RPMI8226 (cell line): Measurements from ENCODE around the gene ATP5MC2.
"Not testable (repeated sequence)": the region's sequence is repeated elsewhere in the genome, so short reads cannot be mapped to it uniquely, and the experiment has no call there.

Experiments used
- DNase-seq: peaks from one replicate; pipeline ENCODE4 v3.0.0-alpha.2; 2015

ATP5MC2 gene

DNA sequence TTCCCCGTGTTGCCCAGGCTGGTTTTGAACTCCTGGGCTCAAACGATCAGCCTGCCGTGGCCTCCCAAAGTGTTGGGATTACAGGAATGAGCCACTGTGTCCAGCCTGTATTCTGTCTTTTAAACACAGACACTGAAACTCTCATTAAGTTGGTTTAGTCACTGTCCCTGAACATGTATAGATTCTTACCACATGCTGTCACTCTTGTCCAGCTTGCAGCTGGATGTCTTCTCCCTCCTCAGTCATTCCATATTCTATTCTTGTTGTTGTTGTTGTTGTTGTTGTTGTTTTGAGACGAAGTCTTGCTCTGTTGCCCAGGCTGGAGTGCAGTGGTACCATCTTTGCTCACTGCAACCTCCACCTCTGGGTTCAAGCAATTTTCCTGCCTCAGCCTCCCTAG, 12.3 kb upstream of the ATP5MC2 start:
- DNase-seq = no peak

GRCh38 chr12:53686436-53686835, 10.6 kb upstream of the ATP5MC2 start:
- no peak for DNase-seq

DNA sequence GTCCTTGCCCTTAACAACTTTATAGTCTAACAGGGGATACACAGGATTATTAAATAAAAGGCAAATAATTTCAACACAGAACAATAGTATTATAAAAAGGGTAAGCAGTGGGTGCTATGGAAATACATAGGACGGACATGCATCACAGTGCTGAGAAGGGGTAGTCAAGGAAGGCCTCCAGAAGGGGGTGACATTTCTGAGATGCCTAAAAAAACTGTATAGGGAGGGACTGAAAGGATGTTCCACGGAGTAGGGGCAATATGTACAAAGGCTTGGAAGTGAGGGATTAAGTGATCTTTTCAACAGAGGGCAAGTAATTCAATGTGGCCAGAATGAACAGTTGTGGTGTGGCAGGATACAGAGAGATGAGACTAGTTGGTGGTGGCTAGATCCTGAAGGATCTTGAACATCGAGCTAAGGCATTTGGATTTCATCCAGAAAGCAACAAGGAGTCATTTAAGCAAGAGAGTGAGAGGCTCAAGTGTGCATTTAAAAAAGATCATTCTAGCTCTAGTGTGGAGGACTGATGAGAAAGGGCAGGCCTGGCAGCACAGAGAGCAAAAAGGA, 8.9 kb upstream of the ATP5MC2 start:
- DNase-seq = no peak

GRCh38 chr12:53683983-53684382, 8.1 kb upstream of the ATP5MC2 start:
- no peak for DNase-seq

GRCh38 chr12:53683494-53683893, 7.6 kb upstream of the ATP5MC2 start:
- DNase-seq = no peak

- DNase-seq = not testable (repeated sequence)
These were observed 4.2 kb upstream of the ATP5MC2 start for GRCh38 chr12:53680061-53680460.

DNA sequence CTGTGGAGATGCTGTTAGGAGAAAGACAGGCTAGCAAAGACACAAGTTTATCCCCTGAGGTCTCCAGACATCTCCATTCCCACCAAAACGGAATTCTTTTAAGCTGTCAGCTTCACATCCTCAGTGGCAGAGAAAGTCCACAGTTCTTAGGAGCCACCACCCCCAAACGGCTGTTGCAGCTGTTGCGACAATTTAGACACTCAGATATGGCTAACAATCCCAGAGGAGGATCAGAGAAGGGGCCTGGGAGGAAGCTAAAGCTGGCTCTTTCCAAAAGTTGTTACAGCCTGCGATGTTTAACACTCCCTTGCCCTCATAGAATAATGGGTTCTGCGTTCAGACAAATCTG, 1.9 kb upstream of the ATP5MC2 start:
- no peak for DNase-seq

DNA sequence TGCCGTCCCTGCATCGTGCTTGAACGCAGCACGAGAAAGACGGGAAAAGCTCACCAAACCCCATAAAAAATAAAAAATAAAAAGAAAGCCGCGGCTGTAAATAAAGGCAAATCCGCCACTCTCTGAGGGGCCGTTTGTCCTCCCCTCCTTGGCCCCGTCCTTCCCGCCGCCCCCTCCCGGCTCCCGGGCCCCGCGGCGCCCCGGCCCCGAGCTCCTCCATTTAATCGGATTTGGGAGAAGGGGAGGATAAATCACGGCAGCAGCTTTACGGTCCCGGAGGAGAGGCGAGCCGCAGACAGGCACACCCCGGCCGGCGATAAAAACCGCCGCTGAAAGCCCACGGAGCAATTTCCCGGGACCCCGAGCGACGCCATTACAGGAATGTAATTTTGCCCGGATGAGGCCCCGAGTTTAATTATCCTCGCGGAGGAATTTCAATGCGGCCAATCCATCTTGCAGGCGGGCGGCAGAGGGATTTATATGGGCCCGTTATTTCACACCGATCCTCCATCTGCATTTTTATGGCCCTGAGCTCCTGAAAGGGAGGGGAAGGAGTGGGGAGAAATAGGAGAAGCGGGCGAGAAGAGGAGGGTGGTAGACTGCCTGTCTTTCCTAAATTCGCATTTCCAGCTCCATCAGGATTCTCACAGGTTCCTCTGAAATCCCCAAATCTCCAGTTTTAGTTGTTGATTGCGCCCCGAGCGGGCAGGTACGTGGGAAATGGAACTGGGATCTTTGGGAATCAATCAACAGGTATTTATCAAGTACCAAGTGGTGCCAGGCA, 1.3 kb upstream of the ATP5MC2 start:
- no peak for DNase-seq

GRCh38 chr12:53676656-53677015, 753 bp upstream of the ATP5MC2 start:
- DNase-seq = no peak

- no peak for DNase-seq
These were observed 744 bp downstream of the ATP5MC2 start for GRCh38 chr12:53674977-53675700.

GRCh38 chr12:53670971-53671370, 4.9 kb downstream of the ATP5MC2 start:
- DNase-seq = no peak

GRCh38 chr12:53670308-53670707, 5.6 kb downstream of the ATP5MC2 start:
- DNase-seq = no peak

- DNase-seq = no peak
These were observed 8.8 kb downstream of the ATP5MC2 start for GRCh38 chr12:53667080-53667479.

DNA sequence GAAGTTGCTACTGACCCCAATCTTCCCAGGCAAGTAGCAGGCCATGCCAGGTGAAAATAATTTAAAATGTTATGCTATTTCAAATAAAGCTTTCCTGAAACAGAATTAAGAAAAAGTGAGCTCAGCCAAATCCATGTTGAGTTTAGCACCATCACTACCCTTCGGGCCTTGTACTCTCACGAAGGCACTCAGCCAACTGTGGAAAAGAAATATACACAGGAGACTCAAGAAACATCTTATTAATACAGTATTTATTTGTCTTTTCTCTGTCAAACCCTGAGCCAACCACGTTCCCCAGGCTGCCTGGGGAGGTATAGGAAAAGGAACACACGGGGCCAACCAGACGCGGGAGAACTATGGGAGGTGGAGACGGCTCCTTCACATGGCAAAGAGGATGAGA, 10.9 kb downstream of the ATP5MC2 start:
- no peak for DNase-seq

GRCh38 chr12:53664191-53664590, 11.7 kb downstream of the ATP5MC2 start:
- DNase-seq = no peak

DNA sequence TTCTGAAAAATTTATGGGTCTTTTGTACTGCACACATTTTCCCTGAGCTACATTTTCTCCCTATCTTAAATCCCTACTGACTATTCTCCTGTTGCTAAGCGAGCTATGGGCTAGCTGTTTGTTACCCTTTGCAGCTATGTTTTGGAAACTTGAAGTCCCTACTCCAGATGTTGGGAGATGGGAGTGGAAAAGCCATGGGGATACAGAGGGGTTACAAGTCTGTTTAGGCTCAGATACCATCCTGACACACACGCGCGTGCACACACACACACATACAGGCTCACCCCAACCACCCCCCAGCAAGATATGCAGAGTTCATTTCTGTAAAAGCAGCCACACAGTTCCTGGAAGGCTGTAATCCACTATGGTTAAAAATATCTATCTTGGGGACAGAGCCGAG, 15.8 kb downstream of the ATP5MC2 start:
- no peak for DNase-seq

DNA sequence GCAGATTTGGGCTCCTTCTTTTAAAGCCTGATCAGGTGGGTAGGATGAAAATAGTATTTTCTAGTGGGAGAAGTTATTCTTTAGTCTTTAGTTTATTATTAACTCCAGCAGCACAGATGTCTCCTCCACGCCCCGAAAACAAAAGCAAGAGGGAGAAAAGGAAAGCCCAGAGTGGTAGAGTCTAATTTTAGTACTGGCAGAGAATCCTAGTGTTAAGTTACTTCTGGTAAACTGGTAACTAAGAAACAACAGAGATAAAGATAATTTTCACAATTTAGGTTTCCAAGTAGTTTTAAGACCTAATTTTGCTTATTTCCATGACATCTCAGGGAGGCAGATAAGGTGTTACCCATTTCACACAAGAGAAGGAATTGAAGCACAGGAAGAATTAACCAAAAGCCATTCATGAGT, 16.3 kb downstream of the ATP5MC2 start:
- DNase-seq = no peak

DNA sequence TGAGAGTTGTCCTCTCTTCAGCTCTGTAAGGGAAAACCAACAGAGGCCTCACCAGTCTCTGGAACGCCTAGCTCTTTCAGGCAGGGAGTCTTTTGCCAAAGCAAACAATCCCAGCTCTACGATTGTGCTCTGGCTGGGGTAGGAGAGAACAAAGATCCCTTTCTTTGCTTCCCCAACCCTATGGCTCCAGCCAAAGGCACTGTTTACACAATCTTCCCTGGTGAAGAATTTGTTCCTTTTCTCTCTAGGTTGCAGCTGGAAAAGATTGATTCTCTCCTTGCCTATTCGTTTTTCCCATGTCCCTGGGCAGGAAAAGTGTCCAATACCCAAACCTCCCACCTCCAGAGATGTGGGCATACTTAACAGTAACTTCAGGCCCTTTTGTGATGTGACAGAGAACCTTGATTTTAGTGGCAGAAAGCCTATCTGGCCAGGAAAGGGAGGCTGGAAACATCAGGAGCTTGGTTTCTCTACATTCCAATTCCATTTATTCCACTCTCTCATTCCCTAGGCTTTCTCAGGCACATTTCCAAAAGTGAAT, 16.8 kb downstream of the ATP5MC2 start:
- no peak for DNase-seq

- no peak for DNase-seq
These were observed 18.8 kb downstream of the ATP5MC2 start for GRCh38 chr12:53657041-53657440.

DNA sequence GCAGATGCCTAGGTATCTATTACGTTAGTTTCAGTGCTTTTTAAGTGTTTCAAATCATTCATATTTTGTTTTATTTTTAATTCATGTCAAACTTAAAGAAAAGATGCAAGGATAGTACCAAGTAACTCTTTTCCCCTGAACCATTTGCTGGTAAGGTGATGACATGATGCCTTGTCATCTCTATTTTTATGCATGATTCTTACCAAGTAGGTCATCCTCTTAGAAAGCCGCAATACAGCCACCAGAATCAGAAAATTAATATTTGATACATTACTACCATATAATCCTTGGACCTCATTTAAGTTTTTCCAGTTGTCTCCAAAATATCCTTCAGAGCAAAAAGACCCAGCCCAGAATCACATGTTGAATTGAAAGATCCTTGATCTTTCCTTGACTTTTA, 22.3 kb downstream of the ATP5MC2 start:
- no peak for DNase-seq

DNA sequence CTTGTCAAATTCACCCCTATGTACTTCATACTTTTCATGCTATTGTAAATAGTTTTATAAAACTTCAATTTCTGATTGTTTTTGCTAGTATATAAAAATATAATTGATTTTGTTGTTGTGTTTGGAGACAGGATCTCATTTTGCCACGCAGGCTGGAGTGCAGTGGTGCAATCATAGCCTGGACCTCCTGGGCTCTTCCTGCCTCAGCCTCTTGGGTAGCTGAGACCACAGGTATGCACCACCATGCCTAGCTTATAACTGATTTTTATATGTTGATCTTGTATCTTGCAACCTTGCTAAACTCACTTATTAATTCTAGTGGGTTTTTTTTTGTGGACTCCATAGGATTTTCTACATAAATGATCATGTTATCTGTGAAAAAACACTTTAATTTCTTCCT, 23.5 kb downstream of the ATP5MC2 start:
- no peak for DNase-seq

DNA sequence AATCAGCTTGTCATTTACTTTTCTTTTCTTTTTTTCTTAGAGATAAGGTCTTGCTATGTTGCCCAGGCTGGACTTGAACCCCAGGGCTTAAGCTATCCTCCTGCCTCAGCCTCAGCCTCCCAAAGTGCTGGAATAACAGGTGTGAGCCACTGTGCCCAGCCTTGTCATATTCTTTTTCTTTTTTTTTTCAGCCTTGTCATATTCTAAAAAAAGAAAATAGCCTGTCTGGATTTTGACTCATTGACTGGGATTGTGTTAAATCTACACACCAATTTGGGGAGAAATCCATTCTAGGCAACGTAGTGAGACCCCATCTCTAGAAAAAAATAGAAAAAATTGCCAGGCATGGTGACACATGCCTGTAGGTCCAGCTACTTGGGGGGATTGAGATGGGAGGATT, 24.1 kb downstream of the ATP5MC2 start:
- DNase-seq = no peak

DNA sequence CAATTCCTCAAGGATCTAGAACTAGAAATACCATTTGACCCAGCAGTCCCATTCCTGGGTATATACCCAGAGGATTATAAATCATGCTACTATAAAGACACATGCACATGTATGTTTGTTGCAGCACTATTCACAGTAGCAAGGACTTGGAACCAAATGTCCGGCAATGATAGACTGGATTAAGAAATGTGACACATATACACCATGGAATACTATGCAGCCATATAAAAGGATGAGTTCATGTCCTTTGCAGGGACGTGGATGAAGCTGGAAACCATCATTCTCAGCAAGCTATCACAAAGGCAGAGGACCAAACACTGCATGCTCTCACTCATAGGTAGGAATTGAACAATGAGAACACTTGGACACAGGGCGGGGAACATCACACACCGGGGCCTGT, 29.6 kb downstream of the ATP5MC2 start:
- DNase-seq = not testable (repeated sequence)

DNA sequence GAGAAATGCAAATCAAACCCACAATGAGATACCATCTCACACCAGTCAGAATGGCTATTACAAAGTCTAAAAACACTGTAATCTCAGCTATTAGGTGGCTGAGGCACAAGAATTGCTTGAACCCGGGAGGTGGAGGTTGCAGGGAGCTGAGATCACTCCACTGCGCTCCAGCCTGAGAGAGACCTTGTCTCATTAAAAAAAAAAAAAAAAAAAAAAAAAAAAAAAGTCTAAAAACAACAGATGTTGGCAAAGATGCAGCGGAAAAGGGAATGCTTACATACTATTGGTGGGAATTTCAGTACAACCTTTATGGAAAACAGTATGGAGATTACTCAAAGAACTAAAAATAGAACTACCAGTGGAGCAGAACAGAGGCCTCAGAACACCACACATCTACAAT, 30.7 kb downstream of the ATP5MC2 start:
- no peak for DNase-seq
